Activated naive CD4-positive, alpha-beta T cell treated with anti-CD3 and anti-CD28 coated beads, Interleukin-2, amount 50 U/mL, for 72 hours (primary cell): ENCODE data around the gene LEFTY2. TPM values are rescaled to one million over a fixed set of nuclear protein-coding genes. Genes with fewer than 3 reads are reported as not detected.
"Not testable (repeated sequence)": the region's sequence is repeated elsewhere in the genome, so short reads cannot be mapped to it uniquely, and the experiment has no call there.

Experiments
- ATAC-seq, 2 donors: fragments of 150-1000 bp; cut with Tn5 transposase; 2 replicates each; pipeline ENCODE4 v1.10.0; 2021; ENCODE audit warnings: mild to moderate bottlenecking in 2 of 2, moderate library complexity in 2 of 2
- DNase-seq, 2 donors: peaks; one replicate each; pipeline ENCODE4 v3.0.0; 2021 to 2022; ENCODE audit warnings: low spot score in 2 of 2
- H3K27ac Mint-ChIP-seq, 2 donors: one replicate each; pipeline ENCODE4 v1.8.0; 2022; ENCODE audit warnings: mild to moderate bottlenecking in 2 of 2, mixed read lengths in 2 of 2
- H3K36me3 Mint-ChIP-seq, 2 donors: one replicate each; pipeline ENCODE4 v1.8.0; 2022; ENCODE audit warnings: mixed read lengths in 2 of 2
- H3K9me3 Mint-ChIP-seq, 2 donors: one replicate each; pipeline ENCODE4 v1.8.0; 2022; ENCODE audit warnings: mixed read lengths in 2 of 2
- total RNA-seq, 2 donors: library from RNA; stranded (reverse); gene quantifications; one replicate each; pipeline ENCODE4 v1.2.3, GENCODE V29; 2022

The LEFTY2 gene
- total RNA-seq, 2 donors from 2014 or later = not detected

DNA sequence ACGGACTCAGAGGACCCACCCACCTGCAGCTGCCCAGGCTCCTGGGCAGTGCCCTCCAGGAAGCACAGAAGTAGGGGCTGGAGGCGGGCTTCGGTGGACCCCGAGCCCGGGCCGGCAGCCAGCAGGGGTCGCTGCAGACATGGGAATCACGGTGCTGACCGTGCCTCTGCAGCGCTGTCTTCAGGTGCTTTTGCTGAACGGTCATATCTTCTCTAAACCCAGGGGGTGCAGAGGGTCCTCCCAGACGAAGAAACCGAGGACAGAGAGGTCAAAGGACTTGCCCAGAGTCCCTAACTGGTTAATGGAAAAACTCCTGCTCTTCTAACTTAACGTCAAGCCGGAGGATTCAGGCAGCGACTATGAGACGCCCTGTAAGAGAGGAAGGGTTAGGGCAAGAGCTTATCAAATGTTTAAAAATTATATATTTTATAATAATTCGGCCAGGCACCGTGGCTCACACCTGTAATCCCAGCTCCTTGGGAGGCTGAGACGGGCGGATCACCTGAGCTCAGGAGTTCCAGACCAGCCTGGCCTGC, 21.5 kb upstream of the LEFTY2 start:
- ATAC-seq (peak; percentile 93 to 97), DNase-seq (peak in 1 of 2 donors; percentile 88)
- Mint-ChIP-seq H3K9me3 (no peaks in the 10 kb centered on the region), H3K27ac (no peak overlapping the region), H3K36me3 (no peaks in the 10 kb centered on the region)

DNA sequence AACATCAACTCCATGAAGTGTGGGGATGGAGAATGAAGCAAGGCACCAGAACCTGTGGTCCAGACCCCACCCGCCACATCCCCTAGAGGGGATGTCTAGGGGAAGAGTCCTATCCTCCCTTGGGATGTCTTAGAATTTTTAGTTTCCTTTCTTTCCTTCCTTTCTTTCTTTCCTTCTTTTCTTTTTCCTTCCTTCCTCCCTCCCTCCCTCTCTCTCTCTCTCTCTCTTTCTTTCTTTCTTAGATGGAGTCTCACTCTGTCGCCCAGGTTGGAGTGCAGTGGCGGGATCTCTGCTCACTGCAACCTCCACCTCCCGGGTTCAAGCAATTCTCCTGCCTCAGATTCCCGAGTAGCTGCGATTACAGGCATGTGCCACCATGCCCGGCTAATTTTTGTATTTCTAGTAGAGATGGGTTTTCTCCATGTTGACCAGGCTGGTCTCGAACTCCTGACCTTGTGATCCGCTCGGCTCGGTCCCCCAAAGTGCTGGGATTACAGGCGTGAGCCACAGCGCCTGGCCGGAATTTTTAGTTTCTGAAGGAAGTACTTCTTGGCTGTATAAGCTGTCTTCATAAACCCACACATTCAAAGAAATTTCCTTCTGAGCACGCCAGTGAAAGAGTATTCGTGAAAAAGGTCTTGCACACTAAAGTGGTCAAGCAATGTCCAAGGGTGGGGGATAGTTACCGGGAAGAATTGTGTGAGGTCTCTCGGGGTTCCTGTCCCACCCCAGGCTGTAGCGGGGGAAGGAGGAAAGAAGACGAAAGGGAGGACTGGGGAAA, 20.8 kb upstream of the LEFTY2 start:
- Mint-ChIP-seq H3K9me3 (no peaks in the 10 kb centered on the region), H3K36me3 (no peaks in the 10 kb centered on the region), H3K27ac (peak overlapping the region in 1 of 2 donors; percentile 94)
- ATAC-seq (no peak), DNase-seq (no peak)

- no peaks in the 10 kb centered on the region for H3K36me3 Mint-ChIP-seq
- ATAC-seq (no peak), DNase-seq (peak in 1 of 2 donors; percentile 13)
- H3K27ac Mint-ChIP-seq = no peak overlapping the region
- no peaks in the 10 kb centered on the region for H3K9me3 Mint-ChIP-seq
Observed at GRCh38 chr1:225958041-225958440, 17.0 kb upstream of the LEFTY2 start.

DNA sequence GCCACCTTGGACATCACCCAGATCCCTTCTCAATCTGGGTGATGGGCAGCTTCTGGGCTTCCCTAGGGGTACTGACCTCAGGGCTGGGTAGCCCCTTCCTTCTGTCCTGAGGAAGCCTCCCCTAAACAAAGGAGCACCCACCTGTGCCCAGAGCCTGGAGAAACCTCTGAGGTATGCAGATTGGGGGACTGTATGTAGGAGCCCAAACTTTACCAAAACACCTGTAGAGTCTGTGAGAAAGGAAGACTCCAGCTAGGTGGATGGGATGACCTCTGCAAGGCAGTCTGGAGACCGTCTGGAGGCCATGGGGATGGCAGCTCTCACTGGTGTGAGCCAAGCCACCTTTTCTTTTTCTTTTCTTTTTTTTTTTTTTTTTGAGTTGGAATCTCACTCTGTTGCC, 13.7 kb upstream of the LEFTY2 start:
- Mint-ChIP-seq H3K36me3 (no peaks in the 10 kb centered on the region), H3K9me3 (no peaks in the 10 kb centered on the region), H3K27ac (no peak overlapping the region)
- DNase-seq (no peak), ATAC-seq (no peak)

DNA sequence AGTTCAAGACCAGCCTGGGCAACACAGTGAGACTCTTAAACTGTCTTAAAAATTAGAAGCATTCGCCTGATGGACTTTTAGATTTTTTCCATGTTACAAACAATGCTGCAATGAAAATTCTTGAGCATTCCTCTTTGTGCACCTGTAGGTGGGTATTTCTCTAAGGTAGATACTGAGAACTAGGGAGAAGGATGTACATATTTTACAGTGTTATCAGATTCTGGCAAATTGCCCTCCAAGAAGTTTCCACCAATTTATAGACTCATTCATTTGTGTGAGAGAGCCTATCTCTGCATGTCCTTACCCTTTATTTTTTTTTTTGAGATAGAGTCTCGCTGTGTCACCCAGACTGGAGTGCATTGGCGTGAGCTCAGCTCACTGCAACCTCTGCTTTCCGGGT, 12.3 kb upstream of the LEFTY2 start:
- DNase-seq = no peak
- H3K9me3 Mint-ChIP-seq = no peaks in the 10 kb centered on the region
- no peaks in the 10 kb centered on the region for H3K36me3 Mint-ChIP-seq

DNA sequence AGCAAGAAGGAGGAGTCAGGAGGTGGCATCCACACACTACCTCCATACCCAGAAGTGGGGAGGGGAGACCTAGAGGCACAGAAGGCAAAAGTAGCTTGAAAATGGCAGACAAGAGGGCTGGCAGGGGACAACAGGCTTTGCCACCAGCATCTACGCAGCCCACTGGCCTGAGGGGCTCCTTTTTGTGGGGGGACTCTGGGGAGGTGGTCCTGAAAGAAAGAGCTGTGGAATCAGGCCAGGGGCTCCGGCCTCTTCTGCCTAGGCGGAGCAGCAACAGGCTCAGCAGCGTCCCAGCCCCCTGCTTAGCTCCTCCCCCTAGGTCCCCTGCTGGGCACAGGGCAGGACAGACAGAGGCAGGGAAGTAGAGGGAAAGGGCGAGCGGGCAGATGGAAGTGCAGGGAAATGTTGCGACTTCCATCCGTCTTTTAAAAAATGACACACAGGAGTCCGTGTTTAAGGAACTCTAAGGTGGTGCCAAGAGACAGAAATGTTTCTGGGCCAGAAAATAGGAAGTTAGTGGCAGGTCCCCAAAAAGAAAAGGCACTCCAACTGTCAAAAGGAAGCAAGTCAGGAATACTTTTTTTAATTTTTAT, 10.0 kb upstream of the LEFTY2 start:
- ATAC-seq (no peak), DNase-seq (no peak)
- Mint-ChIP-seq H3K36me3 (no peaks in the 10 kb centered on the region), H3K27ac (no peak overlapping the region), H3K9me3 (no peaks in the 10 kb centered on the region)

More for the DNA sequence above, 12.3 kb upstream of the LEFTY2 start:
- H3K27ac Mint-ChIP-seq = no peak overlapping the region
- no peak for ATAC-seq

GRCh38 chr1:225949041-225949440, 8.0 kb upstream of the LEFTY2 start:
- H3K9me3 Mint-ChIP-seq = no peaks in the 10 kb centered on the region
- DNase-seq = no peak
- ATAC-seq = no peak

DNA sequence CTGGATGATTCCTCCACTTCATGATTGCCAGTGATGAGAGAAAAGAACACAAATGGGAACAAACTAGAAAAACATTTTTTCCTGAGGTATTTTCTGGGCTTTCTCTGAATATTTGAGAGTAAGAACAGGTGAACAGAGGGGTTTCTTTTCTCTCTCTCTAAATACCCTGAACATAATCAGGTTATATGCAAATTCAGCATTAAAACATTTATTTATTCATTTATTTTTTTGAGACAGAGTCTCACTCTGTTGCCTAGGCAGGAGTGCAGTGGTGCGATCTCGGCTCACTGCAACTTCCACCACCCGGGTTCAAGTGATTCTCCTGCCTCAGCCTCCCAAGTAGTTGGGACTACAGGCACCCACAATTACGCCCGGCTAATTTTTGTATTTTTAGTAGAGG, 5.8 kb upstream of the LEFTY2 start:
- Mint-ChIP-seq H3K9me3 (no peaks in the 10 kb centered on the region), H3K27ac (no peak overlapping the region), H3K36me3 (no peaks in the 10 kb centered on the region)
- no peak for DNase-seq
- ATAC-seq = no peak

More at GRCh38 chr1:225949041-225949440, 8.0 kb upstream of the LEFTY2 start:
- H3K27ac Mint-ChIP-seq = no peak overlapping the region
- no peaks in the 10 kb centered on the region for H3K36me3 Mint-ChIP-seq

- DNase-seq (no peak), ATAC-seq (no peak)
- no peaks in the 10 kb centered on the region for H3K36me3 Mint-ChIP-seq
- no peak overlapping the region for H3K27ac Mint-ChIP-seq
- no peaks in the 10 kb centered on the region for H3K9me3 Mint-ChIP-seq
Observed at GRCh38 chr1:225946082-225946620, 5.1 kb upstream of the LEFTY2 start.

DNA sequence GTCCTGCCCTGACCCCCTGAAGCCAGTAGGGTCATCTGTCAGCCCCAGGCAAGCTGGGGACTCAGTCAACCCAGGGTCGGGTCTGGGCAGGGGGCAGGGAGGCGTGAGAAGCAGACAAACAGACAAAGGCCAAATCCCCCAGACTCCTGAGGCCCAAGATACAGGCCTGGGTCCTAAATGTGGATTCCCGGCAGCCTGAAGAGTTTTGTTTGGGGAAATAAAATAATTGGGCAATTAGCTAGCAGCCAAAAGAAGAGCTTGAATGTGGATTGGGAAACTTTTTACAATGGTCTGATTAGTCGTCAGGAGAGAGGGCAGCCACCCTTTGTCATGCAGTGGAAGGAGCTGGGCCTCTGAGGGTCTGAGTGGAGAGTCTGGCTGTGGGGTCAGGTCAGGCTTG, 4.5 kb upstream of the LEFTY2 start:
- no peak for DNase-seq
- Mint-ChIP-seq H3K9me3 (no peaks in the 10 kb centered on the region), H3K27ac (peak overlapping the region in 1 of 2 donors; percentile 18), H3K36me3 (no peaks in the 10 kb centered on the region)
- no peak for ATAC-seq

GRCh38 chr1:225944951-225945350, 3.9 kb upstream of the LEFTY2 start:
- H3K27ac Mint-ChIP-seq = peak overlapping the region; percentile 18 to 37
- ATAC-seq (peak; percentile 44 to 55), DNase-seq (no peak)
- no peaks in the 10 kb centered on the region for H3K9me3 Mint-ChIP-seq
- no peaks in the 10 kb centered on the region for H3K36me3 Mint-ChIP-seq

- H3K36me3 Mint-ChIP-seq = no peaks in the 10 kb centered on the region
- H3K9me3 Mint-ChIP-seq = no peaks in the 10 kb centered on the region
- DNase-seq (no peak), ATAC-seq (no peak)
- H3K27ac Mint-ChIP-seq = peak overlapping the region in 1 of 2 donors; percentile 18
Observed at GRCh38 chr1:225944387-225944786, 3.4 kb upstream of the LEFTY2 start.

- Mint-ChIP-seq H3K36me3 (no peaks in the 10 kb centered on the region), H3K27ac (no peak overlapping the region), H3K9me3 (no peaks in the 10 kb centered on the region)
- DNase-seq (no peak), ATAC-seq (no peak)
Observed at GRCh38 chr1:225943582-225943981, 2.6 kb upstream of the LEFTY2 start.

DNA sequence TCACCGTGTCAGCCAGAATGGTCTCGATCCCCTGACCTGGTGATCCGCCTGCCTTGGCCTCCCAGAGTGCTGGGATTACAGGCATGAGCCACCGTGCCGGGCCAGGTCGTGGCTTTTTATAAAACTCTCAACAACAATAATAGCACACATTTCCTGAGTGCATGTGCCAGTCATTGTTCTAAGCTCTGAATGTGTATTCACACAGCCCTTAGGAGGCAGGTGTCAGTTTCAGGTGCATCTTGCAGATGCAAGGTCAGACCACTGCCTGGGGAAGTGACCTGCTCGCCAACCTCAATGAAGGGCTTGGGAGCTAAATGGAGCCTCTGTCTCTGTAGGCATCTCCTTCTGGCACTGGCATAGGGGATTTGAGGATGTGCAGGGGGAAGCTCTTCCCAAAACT, 1.6 kb upstream of the LEFTY2 start:
- ATAC-seq (no peak), DNase-seq (no peak)
- no peaks in the 10 kb centered on the region for H3K36me3 Mint-ChIP-seq

GRCh38 chr1:225941942-225942222, 862 bp upstream of the LEFTY2 start:
- ATAC-seq (no peak), DNase-seq (no peak)
- H3K27ac Mint-ChIP-seq = no peak overlapping the region
- H3K36me3 Mint-ChIP-seq = no peaks in the 10 kb centered on the region
- H3K9me3 Mint-ChIP-seq = no peaks in the 10 kb centered on the region

More for the DNA sequence above, 1.6 kb upstream of the LEFTY2 start:
- Mint-ChIP-seq H3K27ac (no peak overlapping the region), H3K9me3 (no peaks in the 10 kb centered on the region)

DNA sequence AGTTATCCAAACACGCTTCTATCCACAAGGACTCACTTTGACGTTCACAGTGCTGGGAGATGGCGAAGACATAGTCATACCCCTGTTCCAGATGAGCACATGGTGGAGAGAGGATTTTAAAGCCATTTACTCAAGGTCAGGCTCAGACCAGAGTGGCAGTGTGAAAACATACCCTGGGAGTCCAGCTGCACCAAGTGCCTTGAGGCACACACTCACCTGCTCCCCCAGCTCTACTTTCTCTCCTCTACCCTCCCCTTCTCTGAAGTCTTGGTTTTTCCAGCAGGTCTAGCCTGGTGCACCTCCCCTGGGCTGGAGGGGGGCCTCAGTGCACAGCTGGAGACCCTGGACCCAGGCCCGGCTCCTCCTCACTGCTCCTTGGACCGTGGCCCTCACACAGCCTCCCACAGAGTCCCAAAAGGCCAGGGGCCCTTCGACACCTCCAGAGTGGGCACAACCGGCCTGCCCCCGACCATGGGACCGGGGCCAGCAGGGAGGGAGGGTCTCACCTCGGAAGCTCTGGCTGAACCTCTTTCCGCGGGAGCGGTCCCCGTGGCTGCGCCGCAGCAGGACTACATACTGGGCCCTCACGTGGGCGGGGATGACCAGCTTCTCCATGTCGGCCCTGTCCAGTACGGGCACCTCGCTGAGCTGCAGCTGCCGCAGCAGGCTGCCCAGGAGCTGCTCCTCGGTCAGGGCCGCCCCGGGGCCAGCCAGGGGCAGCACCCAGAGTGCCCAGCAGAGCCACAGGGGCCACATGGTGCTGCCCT, 452 bp downstream of the LEFTY2 start:
- DNase-seq = no peak
- no peak overlapping the region for H3K27ac Mint-ChIP-seq
- no peak for ATAC-seq
- H3K9me3 Mint-ChIP-seq = no peaks in the 10 kb centered on the region
- H3K36me3 Mint-ChIP-seq = no peaks in the 10 kb centered on the region

- not testable (repeated sequence) for ATAC-seq, H3K27ac Mint-ChIP-seq
Observed at GRCh38 chr1:225939939-225940310, 1.1 kb downstream of the LEFTY2 start.

More at GRCh38 chr1:225939939-225940310, 1.1 kb downstream of the LEFTY2 start:
- DNase-seq, H3K36me3 Mint-ChIP-seq, H3K9me3 Mint-ChIP-seq: not testable (repeated sequence)
